ENCODE data around the gene HBM. TPM values are rescaled to one million over a fixed set of nuclear protein-coding genes. Genes with fewer than 3 reads are reported as not detected.

HBM gene
- total and polyA plus RNA-seq, 8 donors: 2.8 to 12.6 (median 6.9) TPM; not detected in 2

- H3K27ac ChIP-seq: no peak overlapping the region
- TF ChIP-seq, protein P1, sequence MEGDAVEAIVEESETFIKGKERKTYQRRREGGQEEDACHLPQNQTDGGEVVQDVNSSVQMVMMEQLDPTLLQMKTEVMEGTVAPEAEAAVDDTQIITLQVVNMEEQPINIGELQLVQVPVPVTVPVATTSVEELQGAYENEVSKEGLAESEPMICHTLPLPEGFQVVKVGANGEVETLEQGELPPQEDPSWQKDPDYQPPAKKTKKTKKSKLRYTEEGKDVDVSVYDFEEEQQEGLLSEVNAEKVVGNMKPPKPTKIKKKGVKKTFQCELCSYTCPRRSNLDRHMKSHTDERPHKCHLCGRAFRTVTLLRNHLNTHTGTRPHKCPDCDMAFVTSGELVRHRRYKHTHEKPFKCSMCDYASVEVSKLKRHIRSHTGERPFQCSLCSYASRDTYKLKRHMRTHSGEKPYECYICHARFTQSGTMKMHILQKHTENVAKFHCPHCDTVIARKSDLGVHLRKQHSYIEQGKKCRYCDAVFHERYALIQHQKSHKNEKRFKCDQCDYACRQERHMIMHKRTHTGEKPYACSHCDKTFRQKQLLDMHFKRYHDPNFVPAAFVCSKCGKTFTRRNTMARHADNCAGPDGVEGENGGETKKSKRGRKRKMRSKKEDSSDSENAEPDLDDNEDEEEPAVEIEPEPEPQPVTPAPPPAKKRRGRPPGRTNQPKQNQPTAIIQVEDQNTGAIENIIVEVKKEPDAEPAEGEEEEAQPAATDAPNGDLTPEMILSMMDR (IDR thresholded peaks at IDR 0.05): no peak
- ATAC-seq (no peak), DNase-seq (no peak)
- peaks cover 51 to 73% of the 10 kb centered on the region in 2 donors for H3K27me3 ChIP-seq
- no peaks in the 10 kb centered on the region for H3K36me3 ChIP-seq
- H3K4me3 ChIP-seq: no peak overlapping the region
- intact Hi-C loops (cut with DNase I): no loop called here
- H3K4me1 ChIP-seq: peaks cover 13 to 18% of the 10 kb centered on the region in 2 donors
- no peaks in the 10 kb centered on the region for H3K9me3 ChIP-seq
Observed at GRCh38 chr16:178668-179015, 12.9 kb downstream of the HBM start.

DNA sequence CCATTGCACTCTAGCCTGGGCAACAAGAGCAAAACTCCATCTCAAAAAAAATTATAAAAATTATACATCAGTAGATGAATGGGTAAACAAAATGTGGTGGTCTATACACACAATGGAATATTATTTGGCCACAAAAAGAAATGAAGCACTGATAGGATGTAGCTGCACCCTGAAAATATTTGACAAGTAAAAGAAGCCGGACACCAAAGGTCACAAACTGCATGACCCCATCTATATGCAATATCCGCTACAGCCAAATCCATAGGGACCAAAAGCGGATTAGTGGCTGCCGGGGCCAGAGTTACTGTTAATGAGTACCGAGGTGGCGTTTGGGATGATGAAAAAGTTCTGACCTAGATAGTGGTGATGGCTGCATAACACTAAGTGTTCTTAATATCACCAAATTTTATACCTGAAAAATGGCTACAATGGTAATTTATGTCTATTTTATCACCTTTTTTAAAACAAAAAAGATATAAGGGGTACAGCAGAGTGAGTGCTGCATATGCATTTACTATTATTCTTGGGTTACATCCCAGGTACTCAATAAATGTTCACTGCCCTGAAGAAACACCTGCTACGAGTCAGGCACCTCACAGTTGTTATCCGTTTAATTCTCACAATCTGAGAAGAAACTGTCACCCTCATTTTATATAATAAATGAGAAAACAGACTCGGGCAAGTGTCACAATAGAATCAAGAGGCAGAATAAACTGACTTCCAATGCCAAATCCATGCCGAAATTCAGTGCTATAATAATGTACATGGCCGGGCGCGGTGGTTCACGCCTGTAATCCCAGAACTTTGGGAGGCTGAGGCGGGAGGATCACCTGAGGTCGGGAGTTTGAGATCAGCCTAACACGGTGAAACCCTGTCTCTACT lies 13.7 kb downstream of the HBM start:
- DNase-seq (no peak), ATAC-seq (no peak)
- no peak overlapping the region for H3K4me3 ChIP-seq
- H3K9me3 ChIP-seq: no peaks in the 10 kb centered on the region
- TF ChIP-seq, protein P1 (IDR thresholded peaks at IDR 0.05): no peak
- peaks cover 13 to 18% of the 10 kb centered on the region in 2 donors for H3K4me1 ChIP-seq
- no peak overlapping the region for H3K27ac ChIP-seq
- H3K36me3 ChIP-seq: no peaks in the 10 kb centered on the region
- intact Hi-C loops (cut with DNase I): no loop called here
- peaks cover 51 to 66% of the 10 kb centered on the region in 2 donors for H3K27me3 ChIP-seq

DNA sequence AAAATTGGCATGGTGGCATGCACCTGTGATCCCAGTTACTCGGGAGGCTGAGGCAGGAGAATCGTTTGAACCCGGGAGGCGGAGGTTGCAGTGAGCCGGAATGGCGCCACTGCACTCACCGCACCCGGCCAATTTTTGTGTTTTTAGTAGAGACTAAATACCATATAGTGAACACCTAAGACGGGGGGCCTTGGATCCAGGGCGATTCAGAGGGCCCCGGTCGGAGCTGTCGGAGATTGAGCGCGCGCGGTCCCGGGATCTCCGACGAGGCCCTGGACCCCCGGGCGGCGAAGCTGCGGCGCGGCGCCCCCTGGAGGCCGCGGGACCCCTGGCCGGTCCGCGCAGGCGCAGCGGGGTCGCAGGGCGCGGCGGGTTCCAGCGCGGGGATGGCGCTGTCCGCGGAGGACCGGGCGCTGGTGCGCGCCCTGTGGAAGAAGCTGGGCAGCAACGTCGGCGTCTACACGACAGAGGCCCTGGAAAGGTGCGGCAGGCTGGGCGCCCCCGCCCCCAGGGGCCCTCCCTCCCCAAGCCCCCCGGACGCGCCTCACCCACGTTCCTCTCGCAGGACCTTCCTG lies 14.4 kb downstream of the HBM start, which contains the start of gene HBQ1:
HBQ1 (plus strand) TSS at position 359 of the 575 bp plus-strand sequence; CDS start at position 387, 28 bp downstream.
- Histone ChIP-seq H3K4me3 (peak within 1 kb of the TSS in 1 of 2 donors; percentile 1), H3K27me3 (peaks cover 44 to 59% of the 10 kb centered on the region in 2 donors), H3K9me3 (no peaks in the 10 kb centered on the region), H3K4me1 (peaks cover 13 to 18% of the 10 kb centered on the region in 2 donors), H3K27ac (no peak within 1 kb of the TSS), H3K36me3 (peaks cover 0 to 3% of the 10 kb centered on the region in 2 donors)
- TF ChIP-seq, protein P1 (IDR thresholded peaks at IDR 0.05): peak in 1 of 2 donors; percentile 30
- intact Hi-C loops (cut with DNase I): no loop called here
- ATAC-seq (peak; percentile 12), DNase-seq (peak in 1 of 4 donors; percentile 49)

GRCh38 chr16:180681-181564 lies 15.1 kb downstream of the HBM start:
- intact Hi-C loops (cut with DNase I): no loop called here
- Histone ChIP-seq H3K4me3 (peak overlapping the region in 1 of 2 donors; percentile 1), H3K36me3 (peaks cover 0 to 9% of the 10 kb centered on the region in 2 donors), H3K27me3 (peaks cover 39 to 51% of the 10 kb centered on the region in 2 donors), H3K27ac (no peak overlapping the region), H3K9me3 (no peaks in the 10 kb centered on the region), H3K4me1 (peaks cover 13 to 18% of the 10 kb centered on the region in 2 donors)
- DNase-seq: peak in 1 of 4 donors; percentile 72
- ATAC-seq: peak; percentile 95
- TF ChIP-seq, protein P1 (IDR thresholded peaks at IDR 0.05): no peak
